Inflammatory macrophage treated with lipopolysaccharide for 1 hour (primary cell): ENCODE results near the gene CHSY1.

Source experiments
- DNase-seq, 2 donors: peaks; one replicate each; pipeline ENCODE4 v3.0.0-alpha.2; 2020 to 2022

The CHSY1 gene

GRCh38 chr15:101168898-101169494 is 82.9 kb downstream of the CHSY1 start:
- DNase-seq: no peak

GRCh38 chr15:101168463-101168824 is 83.4 kb downstream of the CHSY1 start:
- DNase-seq: no peak

- DNase-seq: peak; percentile 61 to 71
These were observed 83.9 kb downstream of the CHSY1 start for GRCh38 chr15:101167753-101168462.

- DNase-seq: no peak
These were observed 84.5 kb downstream of the CHSY1 start for GRCh38 chr15:101167411-101167752.

- no peak for DNase-seq
These were observed 85.9 kb downstream of the CHSY1 start for GRCh38 chr15:101165905-101166471.

GRCh38 chr15:101162701-101163483 is 89.0 kb downstream of the CHSY1 start:
- no peak for DNase-seq

GRCh38 chr15:101161656-101162055 is 90.2 kb downstream of the CHSY1 start:
- no peak for DNase-seq

GRCh38 chr15:101159936-101160815 is 91.7 kb downstream of the CHSY1 start:
- DNase-seq: no peak

- peak in 1 of 2 donors; percentile 12 for DNase-seq
These were observed 92.5 kb downstream of the CHSY1 start for GRCh38 chr15:101159096-101159935.

GRCh38 chr15:101158166-101159095 is 93.4 kb downstream of the CHSY1 start:
- DNase-seq: no peak

- DNase-seq: no peak
These were observed 94.1 kb downstream of the CHSY1 start for GRCh38 chr15:101157721-101158120.

GRCh38 chr15:101156509-101157159 is 95.2 kb downstream of the CHSY1 start:
- DNase-seq: no peak

- DNase-seq: no peak
These were observed 95.8 kb downstream of the CHSY1 start for GRCh38 chr15:101156061-101156460.

GRCh38 chr15:101153801-101154656 is 97.8 kb downstream of the CHSY1 start:
- DNase-seq: no peak

GRCh38 chr15:101152914-101153313 is 98.9 kb downstream of the CHSY1 start:
- peak; percentile 14 to 25 for DNase-seq

- no peak for DNase-seq
These were observed 100.6 kb downstream of the CHSY1 start for GRCh38 chr15:101151288-101151687.

GRCh38 chr15:101150723-101151040 is 101.2 kb downstream of the CHSY1 start:
- no peak for DNase-seq

- DNase-seq: no peak
These were observed 101.8 kb downstream of the CHSY1 start for GRCh38 chr15:101149864-101150722.
